H1 (cell line): ENCODE data around the gene GJD4. TPM values are rescaled to one million over a fixed set of nuclear protein-coding genes. Genes with fewer than 3 reads are reported as not detected.
A peak's percentile ranks its signal among the peaks of the same experiment; 100 is the strongest.

Experiments used
- CHD2 ChIP-seq: IDR thresholded peaks from 2 replicates; pipeline ENCODE4 v1.6.1; 2012; ENCODE audit warnings: low read length, improper control_type of control experiment
- HDAC2 ChIP-seq, 2 experiments: fragments of 300-600 bp in 1 of 2; sonication (generic) in 1 of 2; IDR thresholded peaks; 2 replicates each; pipeline ENCODE4 v1.6.1; 2011 to 2012; ENCODE audit warnings: low read depth in 2 of 2, low read length in 2 of 2, mild to moderate bottlenecking in 2 of 2, moderate library complexity in 2 of 2, borderline replicate concordance in 1 of 2, inconsistent platforms in 1 of 2
- HDAC6 ChIP-seq: IDR thresholded peaks from one replicate; pipeline ENCODE4 v1.7.1; 2012; ENCODE audit warnings: low read depth, mild to moderate bottlenecking, inconsistent platforms, low read length, moderate library complexity
- POU5F1 ChIP-seq: IDR thresholded peaks from 2 replicates; pipeline ENCODE4 v1.6.1; 2011; ENCODE audit warnings: low read depth, mild to moderate bottlenecking, low read length, moderate library complexity
- RBBP5 ChIP-seq: IDR thresholded peaks from 2 replicates; pipeline ENCODE4 v1.7.1; 2012; ENCODE audit warnings: low read depth, mild to moderate bottlenecking, inconsistent platforms, low read length, moderate library complexity, borderline replicate concordance
- SIRT6 ChIP-seq: IDR thresholded peaks from one replicate; pipeline ENCODE4 v1.7.1; 2012; ENCODE audit warnings: low read length, inconsistent platforms
- SP4 ChIP-seq: IDR thresholded peaks from 2 replicates; pipeline ENCODE4 v1.6.1; 2012; ENCODE audit warnings: low read length, inconsistent platforms
- SRF ChIP-seq: IDR thresholded peaks from 2 replicates; pipeline ENCODE4 v1.6.1; 2011; ENCODE audit warnings: mild to moderate bottlenecking, low read depth, low read length, moderate library complexity
- TAF7 ChIP-seq: optimal IDR thresholded peaks from 2 replicates; pipeline ENCODE3; 2011; ENCODE audit warnings: low read depth, mild to moderate bottlenecking, inconsistent platforms, low read length, moderate library complexity, borderline replicate concordance
- ZNF274 ChIP-seq: IDR thresholded peaks from 2 replicates; pipeline ENCODE4 v1.7.0; 2012; ENCODE audit warnings: low read length, borderline replicate concordance; ENCODE audit errors: extremely low read depth
- polyA plus RNA-seq, 7 experiments: library from polyadenylated mRNA; depleted of rRNA in 3 of 7; stranded (reverse) in 5 of 7; unstranded in 2 of 7; fragments of >200 nt in 5 of 7; fragments of 200-250 nt in 2 of 7; gene quantifications; 1 replicate in 5 of 7; 2 replicates in 1 of 7; 4 replicates in 1 of 7; pipeline versions ENCODE4 v1.2.1 to v1.2.3, GENCODE V29; 2011 to 2013; ENCODE audit warnings: missing spikeins in 2 of 7, mixed read lengths in 2 of 7
- total RNA-seq: library from RNA; stranded (reverse); fragmentation: NEBNext Ultra II Directional; extraction: Animal tissue kit (Norgen Biotek cat#: 25700); gene quantifications from 2 replicates; pipeline ENCODE4 v1.2.1, GENCODE V29; 2021
- TF ChIP-seq, protein P1 (sequence below): fragments of 300-600 bp; sonication (generic); IDR thresholded peaks from 2 replicates; pipeline ENCODE4 v1.7.1; 2012; ENCODE audit warnings: low read length, moderate library complexity, mild to moderate bottlenecking, inconsistent platforms; ENCODE audit not compliant: insufficient replicate concordance

The GJD4 gene
- total and polyA plus RNA-seq, 2 of the 8 experiments (the other 6 are each of a cell fraction or from before 2014, with no cell fraction given), result not detected

GRCh38 chr10:35640951-35641675 lies 36.0 kb downstream of the GJD4 start (continued):
- TF ChIP-seq, protein P1, sequence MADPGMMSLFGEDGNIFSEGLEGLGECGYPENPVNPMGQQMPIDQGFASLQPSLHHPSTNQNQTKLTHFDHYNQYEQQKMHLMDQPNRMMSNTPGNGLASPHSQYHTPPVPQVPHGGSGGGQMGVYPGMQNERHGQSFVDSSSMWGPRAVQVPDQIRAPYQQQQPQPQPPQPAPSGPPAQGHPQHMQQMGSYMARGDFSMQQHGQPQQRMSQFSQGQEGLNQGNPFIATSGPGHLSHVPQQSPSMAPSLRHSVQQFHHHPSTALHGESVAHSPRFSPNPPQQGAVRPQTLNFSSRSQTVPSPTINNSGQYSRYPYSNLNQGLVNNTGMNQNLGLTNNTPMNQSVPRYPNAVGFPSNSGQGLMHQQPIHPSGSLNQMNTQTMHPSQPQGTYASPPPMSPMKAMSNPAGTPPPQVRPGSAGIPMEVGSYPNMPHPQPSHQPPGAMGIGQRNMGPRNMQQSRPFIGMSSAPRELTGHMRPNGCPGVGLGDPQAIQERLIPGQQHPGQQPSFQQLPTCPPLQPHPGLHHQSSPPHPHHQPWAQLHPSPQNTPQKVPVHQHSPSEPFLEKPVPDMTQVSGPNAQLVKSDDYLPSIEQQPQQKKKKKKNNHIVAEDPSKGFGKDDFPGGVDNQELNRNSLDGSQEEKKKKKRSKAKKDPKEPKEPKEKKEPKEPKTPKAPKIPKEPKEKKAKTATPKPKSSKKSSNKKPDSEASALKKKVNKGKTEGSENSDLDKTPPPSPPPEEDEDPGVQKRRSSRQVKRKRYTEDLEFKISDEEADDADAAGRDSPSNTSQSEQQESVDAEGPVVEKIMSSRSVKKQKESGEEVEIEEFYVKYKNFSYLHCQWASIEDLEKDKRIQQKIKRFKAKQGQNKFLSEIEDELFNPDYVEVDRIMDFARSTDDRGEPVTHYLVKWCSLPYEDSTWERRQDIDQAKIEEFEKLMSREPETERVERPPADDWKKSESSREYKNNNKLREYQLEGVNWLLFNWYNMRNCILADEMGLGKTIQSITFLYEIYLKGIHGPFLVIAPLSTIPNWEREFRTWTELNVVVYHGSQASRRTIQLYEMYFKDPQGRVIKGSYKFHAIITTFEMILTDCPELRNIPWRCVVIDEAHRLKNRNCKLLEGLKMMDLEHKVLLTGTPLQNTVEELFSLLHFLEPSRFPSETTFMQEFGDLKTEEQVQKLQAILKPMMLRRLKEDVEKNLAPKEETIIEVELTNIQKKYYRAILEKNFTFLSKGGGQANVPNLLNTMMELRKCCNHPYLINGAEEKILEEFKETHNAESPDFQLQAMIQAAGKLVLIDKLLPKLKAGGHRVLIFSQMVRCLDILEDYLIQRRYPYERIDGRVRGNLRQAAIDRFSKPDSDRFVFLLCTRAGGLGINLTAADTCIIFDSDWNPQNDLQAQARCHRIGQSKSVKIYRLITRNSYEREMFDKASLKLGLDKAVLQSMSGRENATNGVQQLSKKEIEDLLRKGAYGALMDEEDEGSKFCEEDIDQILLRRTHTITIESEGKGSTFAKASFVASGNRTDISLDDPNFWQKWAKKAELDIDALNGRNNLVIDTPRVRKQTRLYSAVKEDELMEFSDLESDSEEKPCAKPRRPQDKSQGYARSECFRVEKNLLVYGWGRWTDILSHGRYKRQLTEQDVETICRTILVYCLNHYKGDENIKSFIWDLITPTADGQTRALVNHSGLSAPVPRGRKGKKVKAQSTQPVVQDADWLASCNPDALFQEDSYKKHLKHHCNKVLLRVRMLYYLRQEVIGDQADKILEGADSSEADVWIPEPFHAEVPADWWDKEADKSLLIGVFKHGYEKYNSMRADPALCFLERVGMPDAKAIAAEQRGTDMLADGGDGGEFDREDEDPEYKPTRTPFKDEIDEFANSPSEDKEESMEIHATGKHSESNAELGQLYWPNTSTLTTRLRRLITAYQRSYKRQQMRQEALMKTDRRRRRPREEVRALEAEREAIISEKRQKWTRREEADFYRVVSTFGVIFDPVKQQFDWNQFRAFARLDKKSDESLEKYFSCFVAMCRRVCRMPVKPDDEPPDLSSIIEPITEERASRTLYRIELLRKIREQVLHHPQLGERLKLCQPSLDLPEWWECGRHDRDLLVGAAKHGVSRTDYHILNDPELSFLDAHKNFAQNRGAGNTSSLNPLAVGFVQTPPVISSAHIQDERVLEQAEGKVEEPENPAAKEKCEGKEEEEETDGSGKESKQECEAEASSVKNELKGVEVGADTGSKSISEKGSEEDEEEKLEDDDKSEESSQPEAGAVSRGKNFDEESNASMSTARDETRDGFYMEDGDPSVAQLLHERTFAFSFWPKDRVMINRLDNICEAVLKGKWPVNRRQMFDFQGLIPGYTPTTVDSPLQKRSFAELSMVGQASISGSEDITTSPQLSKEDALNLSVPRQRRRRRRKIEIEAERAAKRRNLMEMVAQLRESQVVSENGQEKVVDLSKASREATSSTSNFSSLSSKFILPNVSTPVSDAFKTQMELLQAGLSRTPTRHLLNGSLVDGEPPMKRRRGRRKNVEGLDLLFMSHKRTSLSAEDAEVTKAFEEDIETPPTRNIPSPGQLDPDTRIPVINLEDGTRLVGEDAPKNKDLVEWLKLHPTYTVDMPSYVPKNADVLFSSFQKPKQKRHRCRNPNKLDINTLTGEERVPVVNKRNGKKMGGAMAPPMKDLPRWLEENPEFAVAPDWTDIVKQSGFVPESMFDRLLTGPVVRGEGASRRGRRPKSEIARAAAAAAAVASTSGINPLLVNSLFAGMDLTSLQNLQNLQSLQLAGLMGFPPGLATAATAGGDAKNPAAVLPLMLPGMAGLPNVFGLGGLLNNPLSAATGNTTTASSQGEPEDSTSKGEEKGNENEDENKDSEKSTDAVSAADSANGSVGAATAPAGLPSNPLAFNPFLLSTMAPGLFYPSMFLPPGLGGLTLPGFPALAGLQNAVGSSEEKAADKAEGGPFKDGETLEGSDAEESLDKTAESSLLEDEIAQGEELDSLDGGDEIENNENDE, result no peak
- no peak for TF ChIP-seq SP4
- no peak for TF ChIP-seq ZNF274
- no peak for TF ChIP-seq HDAC2 (IDR thresholded peaks at IDR 0.05; ENCODE audit: borderline replicate concordance in 1 of 2, low read depth in 2 of 2, low read length in 2 of 2)
- 0 out of 2 replicates have a peak, but pooled peaks have one; percentile 11 for TF ChIP-seq CHD2
- no peak for TF ChIP-seq TAF7
- no peak for TF ChIP-seq SRF
- TF ChIP-seq HDAC6, result no peak
- TF ChIP-seq SIRT6, result no peak
- TF ChIP-seq RBBP5, result no peak
- TF ChIP-seq POU5F1, result no peak
